ENCODE data around the gene ZC3H8. TPM values are rescaled to one million over a fixed set of nuclear protein-coding genes. Genes with fewer than 3 reads are reported as not detected.
A peak's percentile ranks its signal among the peaks of the same experiment; 100 is the strongest.
"Not testable (repeated sequence)": the region's sequence is repeated elsewhere in the genome, so short reads cannot be mapped to it uniquely, and the experiment has no call there.

Gene ZC3H8
- total RNA-seq, result 10 to 100 TPM; 15.3 to 16.8 TPM
- 17.9 to 38.5 reads per million in 2 donors for total RNA-seq

DNA sequence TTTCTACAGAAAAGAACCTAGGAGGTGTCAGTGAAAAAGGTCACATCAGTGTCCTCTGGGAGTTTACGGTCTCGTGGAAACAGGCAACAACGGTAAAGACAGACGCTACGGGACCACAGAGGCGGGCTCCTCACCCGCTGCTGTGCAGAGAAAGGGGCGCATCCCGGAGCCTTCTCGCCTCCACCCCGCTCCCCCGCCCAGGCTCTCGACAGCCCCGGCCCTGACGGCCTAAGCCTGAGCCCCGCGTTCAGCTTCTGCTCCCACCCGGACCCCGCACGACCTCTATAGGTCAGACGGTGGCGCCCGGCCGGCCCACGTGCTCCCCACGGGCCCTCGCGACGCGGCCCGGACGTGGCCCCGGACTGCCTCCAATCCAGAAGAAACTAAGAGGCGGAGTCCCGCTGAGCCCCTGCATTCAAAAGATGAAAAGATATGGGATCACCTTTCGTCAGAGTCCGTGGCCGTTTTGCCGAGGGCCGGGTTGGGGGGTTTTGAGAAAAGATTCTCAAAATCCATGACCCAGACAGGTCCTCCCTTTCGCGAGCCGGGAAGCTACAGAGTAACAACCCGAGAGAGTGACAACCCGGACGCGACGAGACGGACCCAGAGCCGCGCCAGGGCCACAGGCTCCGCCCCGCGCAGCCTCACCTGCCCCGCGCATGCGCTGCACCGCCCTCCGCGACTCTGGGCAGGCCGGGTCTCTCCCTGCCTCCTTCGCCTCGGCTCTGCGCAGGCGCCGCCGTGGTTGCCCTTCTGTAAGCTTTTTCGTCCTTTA, at the start of gene ZC3H8:
Gene ZC3H8, minus strand, starts transcription at position 577 of the 775 bp plus-strand sequence. Its CDS starts 61 bp downstream, at position 516.
- peak within 1 kb of the TSS; percentile 90 for H3K4me3 Mint-ChIP-seq
- ATAC-seq (peak; percentile 94), DNase-seq (peak; percentile 95 to 97 (median 95))
- H3K4me1 Mint-ChIP-seq, result peaks cover 14% of the 10 kb centered on the region
- peak within 1 kb of the TSS; percentile 88 for H3K27ac Mint-ChIP-seq
- H3K27me3 Mint-ChIP-seq, result no peaks in the 10 kb centered on the region
- H3K9me3 ChIP-seq (ENCODE audit: control insufficient read depth, low read length, poor library complexity, severe bottlenecking), result no peaks in the 10 kb centered on the region
- H3K36me3 Mint-ChIP-seq (ENCODE audit: low read depth), result no peaks in the 10 kb centered on the region

DNA sequence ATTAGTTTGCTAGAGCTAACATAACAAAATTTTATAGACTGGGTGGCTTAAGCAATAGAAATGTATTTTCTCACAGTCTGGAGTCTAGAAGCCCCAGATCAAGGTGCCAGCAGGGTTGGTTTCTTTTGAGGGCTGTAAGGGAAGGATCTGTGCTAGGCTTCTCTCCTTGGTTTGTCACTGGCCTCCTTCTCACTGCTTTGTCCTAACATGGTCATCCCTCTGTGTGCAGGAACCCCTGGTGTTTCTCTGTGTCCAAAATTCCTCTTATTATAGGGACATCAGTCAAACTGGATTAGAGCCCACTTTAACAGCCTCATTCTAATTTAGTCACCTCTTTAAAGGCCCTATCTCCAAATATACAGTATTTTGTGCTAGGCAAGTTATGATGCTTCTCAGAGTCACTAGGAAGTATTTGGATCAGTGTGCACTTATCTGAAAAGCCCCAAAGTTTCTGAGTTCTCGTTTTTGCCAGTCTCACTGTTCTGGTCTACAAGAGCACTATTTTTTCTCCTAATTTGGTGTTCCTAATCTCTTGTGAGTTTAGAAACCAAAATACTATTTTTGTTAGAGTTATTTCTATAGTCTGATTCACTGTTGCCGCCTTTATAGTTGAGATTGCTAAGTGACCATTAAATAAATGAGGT, 49.6 kb upstream of the ZC3H8 start:
- Mint-ChIP-seq H3K27ac (no peak overlapping the region), H3K27me3 (no peaks in the 10 kb centered on the region), H3K36me3 (ENCODE audit: low read depth) (peaks cover 7% of the 10 kb centered on the region), H3K4me1 (peaks cover 10% of the 10 kb centered on the region), H3K4me3 (no peak overlapping the region)
- ATAC-seq (no peak), DNase-seq (no peak)
- H3K9me3 ChIP-seq (ENCODE audit: control insufficient read depth, low read length, poor library complexity, severe bottlenecking), result no peaks in the 10 kb centered on the region

DNA sequence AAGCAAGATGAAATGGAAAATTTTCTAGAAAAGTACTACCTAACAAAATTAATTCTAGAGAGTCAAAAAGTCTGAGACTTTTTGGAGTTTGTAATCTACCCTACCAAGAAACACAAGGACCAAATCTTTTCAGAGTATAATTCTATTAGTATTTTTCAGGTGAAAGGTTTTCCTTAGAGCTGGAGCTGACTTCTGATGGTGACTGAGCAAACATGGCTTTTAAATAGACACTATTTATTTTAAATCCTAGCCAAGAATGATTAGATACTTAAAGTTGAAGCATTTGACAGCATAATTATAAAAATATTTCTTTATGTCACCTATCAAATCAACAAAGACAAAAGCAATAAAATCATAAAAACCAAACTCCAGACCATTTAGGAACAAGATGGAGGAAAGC, 47.1 kb upstream of the ZC3H8 start:
- no peaks in the 10 kb centered on the region for H3K27me3 Mint-ChIP-seq
- ATAC-seq (no peak), DNase-seq (no peak)
- peaks cover 7% of the 10 kb centered on the region for H3K36me3 Mint-ChIP-seq (ENCODE audit: low read depth)
- no peak overlapping the region for H3K4me3 Mint-ChIP-seq
- H3K9me3 ChIP-seq (ENCODE audit: control insufficient read depth, low read length, poor library complexity, severe bottlenecking), result no peaks in the 10 kb centered on the region
- H3K27ac Mint-ChIP-seq, result no peak overlapping the region
- H3K4me1 Mint-ChIP-seq, result peaks cover 14% of the 10 kb centered on the region

DNA sequence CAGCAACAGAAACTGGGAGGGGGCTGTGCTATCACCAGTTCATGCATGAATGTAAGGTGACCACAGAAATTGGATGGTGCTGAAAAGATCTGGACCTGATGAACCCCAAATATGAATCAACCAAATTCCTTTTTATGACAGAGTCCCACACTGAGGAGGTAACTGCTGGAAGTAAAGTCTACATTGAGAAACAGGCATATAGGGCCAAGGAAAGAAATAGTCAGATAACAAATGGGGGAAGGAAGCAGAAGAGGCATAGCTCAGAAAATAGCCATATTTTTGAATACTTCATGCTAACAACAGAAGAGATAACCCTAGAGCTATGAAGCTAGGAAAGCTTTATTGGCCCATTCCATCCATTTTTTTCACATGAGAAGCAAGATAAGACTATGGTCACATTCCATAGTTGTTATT, 46.3 kb upstream of the ZC3H8 start:
- peaks cover 7% of the 10 kb centered on the region for H3K36me3 Mint-ChIP-seq (ENCODE audit: low read depth)
- H3K27ac Mint-ChIP-seq, result peak overlapping the region; percentile 21
- peaks cover 18% of the 10 kb centered on the region for H3K4me1 Mint-ChIP-seq
- H3K9me3 ChIP-seq (ENCODE audit: control insufficient read depth, low read length, poor library complexity, severe bottlenecking), result no peaks in the 10 kb centered on the region
- H3K27me3 Mint-ChIP-seq, result no peaks in the 10 kb centered on the region
- DNase-seq (no peak), ATAC-seq (no peak)
- H3K4me3 Mint-ChIP-seq, result no peak overlapping the region

DNA sequence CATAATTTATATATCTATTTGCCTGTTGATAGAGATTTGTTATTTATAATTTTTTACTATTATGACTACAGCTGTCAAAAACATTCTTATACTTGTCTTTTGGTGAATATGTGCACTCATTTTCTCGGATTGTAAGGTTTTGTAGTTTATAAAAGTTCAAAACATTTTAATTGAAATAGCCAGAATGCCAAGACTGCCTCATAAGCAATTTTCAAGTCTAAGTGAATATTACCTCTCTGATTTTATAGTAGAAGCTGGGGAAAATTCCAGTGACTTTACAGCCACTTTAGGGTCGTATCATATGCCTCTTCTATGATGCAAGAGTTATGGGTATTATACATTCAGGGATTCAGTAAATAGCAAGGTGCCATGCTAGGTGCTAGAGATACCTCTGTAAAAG, 41.6 kb upstream of the ZC3H8 start:
- Mint-ChIP-seq H3K36me3 (ENCODE audit: low read depth) (peaks cover 5% of the 10 kb centered on the region), H3K4me3 (no peak overlapping the region), H3K4me1 (peaks cover 20% of the 10 kb centered on the region), H3K27ac (no peak overlapping the region), H3K27me3 (no peaks in the 10 kb centered on the region)
- no peaks in the 10 kb centered on the region for H3K9me3 ChIP-seq (ENCODE audit: control insufficient read depth, low read length, poor library complexity, severe bottlenecking)
- ATAC-seq (no peak), DNase-seq (no peak)

DNA sequence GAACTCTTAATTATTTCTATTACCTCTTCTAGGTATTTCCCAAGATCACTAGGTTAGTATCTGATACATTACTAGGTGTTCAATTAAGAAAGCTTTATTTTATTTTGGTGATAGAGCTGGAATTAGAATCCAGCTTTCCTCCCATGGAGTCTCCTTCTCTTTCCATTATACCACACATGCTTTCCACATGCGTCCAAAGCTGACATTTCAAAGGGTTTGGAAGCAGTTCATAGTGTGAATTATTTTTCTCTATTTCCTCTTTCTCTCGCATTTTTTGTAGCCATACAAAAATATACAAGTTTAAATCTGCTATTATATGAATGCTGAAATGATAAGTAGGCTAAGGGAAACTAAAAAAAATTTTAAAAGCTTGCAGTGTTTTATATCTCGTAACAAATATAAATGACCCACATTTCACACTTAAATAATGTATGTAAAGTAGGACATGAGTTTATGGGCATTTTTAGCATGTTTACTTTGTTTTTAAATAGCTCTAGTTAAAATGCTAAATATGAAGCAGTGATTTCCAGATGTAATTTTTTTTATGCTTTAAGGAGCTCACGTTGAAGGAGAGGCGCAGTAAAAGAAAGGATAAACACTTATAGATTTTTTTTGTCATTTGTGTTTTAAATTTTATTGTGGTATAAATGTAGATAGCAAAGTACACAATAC, 40.7 kb upstream of the ZC3H8 start:
- DNase-seq (no peak), ATAC-seq (no peak)
- Mint-ChIP-seq H3K27me3 (no peaks in the 10 kb centered on the region), H3K36me3 (ENCODE audit: low read depth) (peaks cover 3% of the 10 kb centered on the region), H3K4me1 (peaks cover 14% of the 10 kb centered on the region), H3K27ac (no peak overlapping the region), H3K4me3 (no peak overlapping the region)
- no peaks in the 10 kb centered on the region for H3K9me3 ChIP-seq (ENCODE audit: control insufficient read depth, low read length, poor library complexity, severe bottlenecking)

DNA sequence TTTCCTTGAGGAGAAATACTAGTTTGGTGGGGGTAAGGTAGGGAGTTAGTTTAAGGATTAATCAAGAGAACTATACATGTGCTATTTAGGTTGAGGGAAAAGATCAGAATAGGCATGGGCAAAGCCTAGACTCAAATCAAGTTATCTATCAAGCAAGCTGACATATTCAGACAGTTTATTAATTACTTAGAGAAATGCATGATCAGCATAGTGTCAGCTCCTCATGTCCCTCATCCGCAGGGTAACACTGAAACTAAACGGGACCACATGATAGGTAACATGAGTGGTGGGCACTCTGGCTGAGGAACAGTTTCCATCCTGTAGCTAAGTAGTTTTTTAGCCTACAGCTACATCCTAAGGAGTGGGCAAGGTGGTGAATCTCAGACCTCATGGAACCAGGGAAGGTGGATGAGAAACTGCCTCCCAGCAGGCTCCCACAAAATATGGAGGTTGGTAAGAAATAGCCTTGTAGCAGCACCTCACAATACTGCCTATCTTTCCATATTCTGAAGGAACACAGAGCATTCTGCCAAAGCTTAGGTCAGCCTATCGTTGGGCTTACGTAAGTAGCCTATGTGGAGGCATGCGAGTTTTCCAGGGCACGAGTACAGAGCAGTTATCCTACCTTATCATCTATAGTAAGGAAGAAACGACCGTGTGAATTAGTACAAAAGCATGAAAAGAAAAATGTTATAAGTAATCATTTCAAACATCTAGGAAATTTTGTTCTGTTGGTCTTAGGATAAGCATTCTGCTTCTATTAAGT, 39.0 kb upstream of the ZC3H8 start:
- H3K4me1 Mint-ChIP-seq, result peaks cover 16% of the 10 kb centered on the region
- H3K36me3 Mint-ChIP-seq (ENCODE audit: low read depth), result peaks cover 2% of the 10 kb centered on the region
- no peaks in the 10 kb centered on the region for H3K27me3 Mint-ChIP-seq
- no peak for ATAC-seq
- H3K9me3 ChIP-seq (ENCODE audit: control insufficient read depth, low read length, poor library complexity, severe bottlenecking), result no peaks in the 10 kb centered on the region
- H3K4me3 Mint-ChIP-seq, result no peak overlapping the region
- no peak overlapping the region for H3K27ac Mint-ChIP-seq
- no peak for DNase-seq

DNA sequence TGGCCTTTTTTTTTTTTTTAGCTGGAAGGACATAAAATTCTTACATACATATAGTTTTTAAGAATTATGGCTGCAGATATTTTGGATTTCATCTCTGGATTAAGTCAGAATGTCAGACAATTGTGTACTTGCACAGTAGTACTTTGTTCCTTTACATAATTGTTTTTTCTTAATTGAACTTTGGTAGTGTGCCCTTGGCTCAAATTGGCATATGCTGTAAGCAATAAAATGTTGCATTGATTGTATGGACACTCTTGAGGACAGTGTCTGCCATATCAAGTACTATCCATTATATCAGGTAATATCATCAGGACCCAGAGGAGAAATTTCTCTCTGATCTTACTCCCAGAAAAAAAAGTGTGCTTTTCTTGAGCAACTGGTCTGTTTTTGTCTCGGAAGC, 35.8 kb upstream of the ZC3H8 start:
- Mint-ChIP-seq H3K4me1 (peaks cover 8% of the 10 kb centered on the region), H3K36me3 (ENCODE audit: low read depth) (peaks cover 2% of the 10 kb centered on the region), H3K27ac (no peak overlapping the region), H3K4me3 (no peak overlapping the region), H3K27me3 (no peaks in the 10 kb centered on the region)
- no peak for DNase-seq
- ATAC-seq, result no peak
- no peaks in the 10 kb centered on the region for H3K9me3 ChIP-seq (ENCODE audit: control insufficient read depth, low read length, poor library complexity, severe bottlenecking)

DNA sequence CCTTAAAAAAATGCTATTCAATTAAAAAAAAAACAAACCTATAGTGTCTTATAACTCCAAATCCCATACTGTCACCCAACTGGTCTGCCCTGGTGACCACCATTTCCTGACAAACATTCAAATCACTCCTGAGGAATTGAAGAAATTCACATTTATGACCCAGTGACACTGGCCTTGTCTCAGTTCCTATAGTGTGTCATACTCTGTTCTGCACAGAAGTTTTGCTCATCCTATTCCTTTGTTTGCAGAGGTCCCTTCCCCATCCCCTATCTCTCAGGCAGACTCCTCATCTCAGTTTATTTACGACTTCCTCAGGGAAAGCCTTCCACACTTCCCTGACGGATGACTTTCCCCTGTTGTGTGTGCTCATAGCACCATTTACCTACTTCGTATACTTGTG, 35.2 kb upstream of the ZC3H8 start:
- no peaks in the 10 kb centered on the region for H3K9me3 ChIP-seq (ENCODE audit: control insufficient read depth, low read length, poor library complexity, severe bottlenecking)
- no peak overlapping the region for H3K4me3 Mint-ChIP-seq
- ATAC-seq (no peak), DNase-seq (no peak)
- no peaks in the 10 kb centered on the region for H3K27me3 Mint-ChIP-seq
- H3K4me1 Mint-ChIP-seq, result peaks cover 8% of the 10 kb centered on the region
- H3K27ac Mint-ChIP-seq, result no peak overlapping the region
- peaks cover 2% of the 10 kb centered on the region for H3K36me3 Mint-ChIP-seq (ENCODE audit: low read depth)

DNA sequence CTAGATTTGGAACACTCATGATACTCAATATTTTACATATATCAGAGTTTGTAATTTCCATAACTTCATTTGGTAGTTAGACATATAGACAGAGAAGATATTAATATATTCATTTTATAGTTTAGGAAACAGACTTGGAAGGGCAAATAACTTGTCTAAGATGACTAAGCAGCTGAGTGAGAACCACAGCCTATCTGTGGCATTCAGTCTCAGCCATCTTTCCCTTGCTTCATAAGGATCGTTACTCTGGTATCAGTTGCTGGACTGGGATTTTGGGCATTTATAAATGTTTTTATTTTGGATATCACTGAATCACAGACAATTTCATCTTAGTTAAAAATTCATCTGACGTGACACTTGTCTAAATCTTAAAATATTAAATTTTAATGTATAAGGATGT, 28.7 kb upstream of the ZC3H8 start:
- H3K36me3 Mint-ChIP-seq (ENCODE audit: low read depth); ATAC-seq: not testable (repeated sequence)
- H3K4me1 Mint-ChIP-seq, result peaks cover 20% of the 10 kb centered on the region

DNA sequence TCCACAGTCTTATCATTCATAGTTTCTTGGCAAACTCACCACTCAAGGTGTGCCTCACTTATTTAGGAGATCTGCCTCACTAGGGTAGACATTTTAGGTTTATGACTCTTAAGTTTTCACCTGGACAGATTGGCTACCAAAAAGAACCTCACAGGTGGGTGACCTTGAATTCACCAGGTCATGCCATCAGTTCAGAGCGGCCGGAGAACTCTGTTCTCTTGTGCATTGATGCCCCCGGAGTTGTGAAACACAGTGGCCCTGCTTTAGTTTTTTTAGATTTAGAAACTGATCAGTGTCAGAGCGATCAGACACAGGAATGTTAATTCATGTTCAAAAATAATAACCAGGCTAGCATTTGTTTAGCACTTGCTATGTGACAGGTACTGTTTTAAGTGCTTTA, 27.2 kb upstream of the ZC3H8 start:
- Mint-ChIP-seq H3K4me1 (peaks cover 22% of the 10 kb centered on the region), H3K27ac (peak overlapping the region; percentile 41)
- H3K36me3 Mint-ChIP-seq (ENCODE audit: low read depth); DNase-seq; ATAC-seq; H3K27me3 Mint-ChIP-seq; H3K4me3 Mint-ChIP-seq; H3K9me3 ChIP-seq (ENCODE audit: control insufficient read depth, low read length, poor library complexity, severe bottlenecking): not testable (repeated sequence)

More for the DNA sequence above, 28.7 kb upstream of the ZC3H8 start:
- H3K27ac Mint-ChIP-seq; H3K9me3 ChIP-seq (ENCODE audit: control insufficient read depth, low read length, poor library complexity, severe bottlenecking); H3K27me3 Mint-ChIP-seq; DNase-seq; H3K4me3 Mint-ChIP-seq: not testable (repeated sequence)

DNA sequence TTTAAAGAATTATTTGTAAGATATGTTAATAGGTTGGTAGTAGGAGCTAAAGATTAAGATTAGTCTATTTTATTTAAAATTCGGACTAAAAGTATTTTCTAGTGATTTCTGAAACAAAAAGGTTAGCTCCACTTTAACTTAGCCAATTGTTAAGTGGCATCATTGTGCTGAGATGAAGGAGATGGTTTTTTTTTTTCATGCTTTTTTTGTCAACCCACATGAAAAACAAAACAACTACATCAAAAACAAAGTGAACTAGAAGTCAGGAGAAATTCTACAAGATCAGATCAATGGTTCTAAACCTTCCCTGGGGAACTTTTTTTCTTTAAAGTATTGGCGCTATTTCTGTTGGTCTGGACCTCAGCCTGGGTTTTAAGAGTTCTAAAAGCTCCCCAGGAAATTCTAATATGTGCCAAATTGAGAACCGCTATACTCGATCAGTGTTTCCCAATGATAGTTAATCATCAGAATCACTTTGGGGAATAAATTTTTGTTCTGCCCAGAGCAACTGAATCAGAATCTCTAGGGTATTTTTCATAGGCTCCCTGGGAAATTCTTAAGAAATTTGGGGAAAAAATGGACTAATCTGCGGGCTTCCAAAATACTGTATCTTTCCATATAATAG, 22.9 kb upstream of the ZC3H8 start:
- Mint-ChIP-seq H3K4me1 (peaks cover 21% of the 10 kb centered on the region), H3K36me3 (ENCODE audit: low read depth) (no peaks in the 10 kb centered on the region), H3K27me3 (no peaks in the 10 kb centered on the region), H3K4me3 (no peak overlapping the region), H3K27ac (peak overlapping the region; percentile 97)
- H3K9me3 ChIP-seq (ENCODE audit: control insufficient read depth, low read length, poor library complexity, severe bottlenecking), result no peaks in the 10 kb centered on the region
- DNase-seq, result no peak
- ATAC-seq, result no peak

Measured in T-helper 17 cell (primary cell).